HG02870 (cell line): ENCODE results near the gene PDE6D.
A peak's percentile ranks its signal among the peaks of the same experiment; 100 is the strongest.

ENCODE experiments used
- ATAC-seq: cut with Tn5 transposase; IDR thresholded peaks from one replicate; pipeline ENCODE4 v1.9.1; 2021; ENCODE audit warnings: mild to moderate bottlenecking, moderate library complexity; ENCODE audit not compliant: unreplicated experiment

The PDE6D gene

DNA sequence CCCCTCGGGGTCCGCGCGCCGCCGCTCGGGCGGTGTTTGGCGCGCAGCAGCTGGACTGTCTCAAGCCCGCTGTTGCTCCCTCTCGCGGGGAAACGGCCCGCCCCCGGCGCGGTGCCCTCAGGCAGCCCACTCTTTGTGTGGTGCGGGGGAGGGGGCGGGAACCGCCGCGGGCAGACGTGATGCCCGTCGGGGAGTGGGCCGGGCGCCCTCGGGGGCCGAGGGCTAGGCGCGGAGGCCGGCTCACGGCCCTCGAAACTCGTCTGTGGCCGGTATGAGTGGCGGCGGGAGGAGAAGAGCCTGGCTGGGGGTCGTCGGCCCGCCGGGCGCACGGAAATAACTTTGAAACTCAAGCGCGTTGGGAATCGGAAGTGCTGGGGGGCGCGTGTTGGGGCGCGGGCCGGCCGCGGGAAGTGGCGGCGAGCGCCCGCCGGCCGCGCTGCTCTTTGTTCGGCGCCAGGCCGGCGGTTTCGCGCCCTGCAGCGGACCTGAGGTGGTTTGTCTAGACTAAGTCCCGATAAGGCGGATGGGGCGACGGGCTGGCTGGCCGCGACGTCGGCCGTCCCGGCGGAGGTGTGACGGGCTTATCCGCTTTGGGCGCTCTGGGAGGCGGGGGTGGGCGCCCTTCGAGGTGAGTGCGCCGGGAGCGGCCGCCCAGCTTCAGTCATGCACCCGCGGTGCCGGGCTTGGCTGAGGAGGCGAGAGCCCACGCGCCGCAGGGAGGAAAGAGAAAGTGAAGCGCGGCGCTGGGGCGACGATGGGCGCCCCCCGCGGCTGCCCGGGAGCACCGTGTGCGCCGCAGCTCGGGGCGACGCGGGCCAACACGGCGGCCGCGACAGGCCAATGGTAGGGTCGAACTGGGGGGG, 72.1 kb downstream of the PDE6D start:
- ATAC-seq, result no peak

DNA sequence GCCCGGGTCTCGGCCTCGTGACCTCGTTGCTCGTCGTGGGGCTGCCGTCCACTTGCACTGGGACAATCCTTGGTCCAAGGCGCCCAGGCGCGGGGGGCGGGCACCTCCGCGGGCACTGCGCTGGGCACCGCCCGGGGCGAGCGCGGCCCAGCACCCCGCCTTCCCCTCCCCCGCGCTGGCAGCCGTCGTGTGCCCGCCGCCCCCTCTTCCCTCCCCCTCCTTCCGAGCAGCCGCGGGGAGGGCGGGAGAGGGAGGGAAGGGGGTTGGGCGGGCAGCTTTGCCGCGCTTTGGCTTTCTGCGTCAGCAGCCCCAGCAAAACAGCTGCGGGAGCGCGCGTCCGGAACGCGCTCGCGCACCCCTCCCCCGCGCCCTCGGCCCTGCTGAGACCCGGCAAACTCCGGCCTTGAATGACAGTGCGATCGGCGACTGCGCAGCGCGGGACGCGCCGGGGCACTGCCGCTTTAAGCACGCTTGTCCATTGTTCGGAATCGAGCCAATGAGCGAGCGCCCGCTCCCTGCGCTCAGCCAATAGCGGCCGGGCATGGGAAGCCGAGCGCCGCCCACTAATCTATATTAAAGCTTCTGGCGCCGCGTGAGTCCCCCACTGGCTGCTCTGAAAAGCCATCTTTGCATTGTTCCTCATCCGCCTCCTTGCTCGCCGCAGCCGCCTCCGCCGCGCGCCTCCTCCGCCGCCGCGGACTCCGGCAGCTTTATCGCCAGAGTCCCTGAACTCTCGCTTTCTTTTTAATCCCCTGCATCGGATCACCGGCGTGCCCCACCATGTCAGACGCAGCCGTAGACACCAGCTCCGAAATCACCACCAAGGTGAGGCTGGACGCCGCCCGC, 72.9 kb downstream of the PDE6D start, which contains the start of gene PTMA:
PTMA (plus strand) TSS at position 599 of the 846 bp plus-strand sequence; CDS start at position 781, 182 bp downstream.
- peak; percentile 53 for ATAC-seq

DNA sequence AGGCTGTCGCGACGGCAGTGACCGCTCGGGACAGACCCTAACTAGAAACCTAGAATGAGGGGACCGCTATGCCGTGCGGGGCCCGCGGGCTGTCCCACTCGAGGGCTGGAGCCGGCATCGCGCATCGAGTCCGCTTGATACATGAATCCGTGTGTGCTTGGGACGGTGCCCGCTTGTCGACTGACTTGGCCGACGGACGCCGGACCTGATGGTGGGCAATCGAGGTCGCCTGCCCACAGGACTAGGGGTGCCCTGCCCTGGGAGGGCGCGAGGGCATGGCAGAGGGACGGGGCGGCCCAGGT, 73.5 kb downstream of the PDE6D start:
- no peak for ATAC-seq

DNA sequence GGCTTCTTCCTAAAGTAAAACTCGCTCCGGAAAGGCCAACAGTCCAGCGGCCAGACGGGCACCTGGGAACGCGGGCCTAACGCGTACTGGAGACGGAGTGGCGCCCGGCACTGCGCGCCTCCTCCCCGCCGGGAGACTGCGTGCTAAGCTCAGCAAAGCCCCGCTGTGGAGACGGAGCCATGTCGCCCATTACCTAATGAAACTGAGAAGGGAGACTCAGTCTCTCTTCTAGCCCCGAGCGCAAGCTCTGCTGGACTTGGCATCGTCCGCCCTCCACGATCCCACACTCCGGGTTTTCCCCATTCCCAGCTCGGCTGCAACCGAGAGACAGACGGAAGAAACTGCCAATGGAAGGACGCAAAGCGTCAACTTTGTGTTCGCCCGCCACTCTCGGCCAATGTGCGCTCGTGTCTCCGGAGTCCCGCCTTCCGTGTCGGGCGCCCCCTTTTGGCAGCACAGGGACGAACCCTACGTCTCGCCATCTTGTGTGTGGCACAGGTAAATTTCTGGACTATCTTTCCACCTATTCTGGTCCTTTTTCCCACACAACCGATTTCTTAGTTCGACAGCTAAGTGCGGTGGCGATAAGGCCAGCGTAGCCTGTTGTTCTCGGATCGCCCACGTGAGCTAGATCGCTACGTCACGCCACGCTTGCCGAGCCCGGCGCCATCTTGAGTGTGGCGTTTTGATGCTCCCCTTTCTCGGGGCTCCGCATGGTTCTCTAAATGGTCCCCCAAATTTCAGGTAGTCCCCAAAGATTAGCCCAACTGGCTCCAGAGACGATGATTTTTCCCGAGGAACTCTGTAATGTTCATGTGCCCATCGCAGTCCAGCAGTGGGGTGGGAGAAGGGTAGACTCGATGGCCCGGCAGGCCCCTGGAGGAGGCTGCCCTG, 74.1 kb downstream of the PDE6D start:
- peak; percentile 37 for ATAC-seq

DNA sequence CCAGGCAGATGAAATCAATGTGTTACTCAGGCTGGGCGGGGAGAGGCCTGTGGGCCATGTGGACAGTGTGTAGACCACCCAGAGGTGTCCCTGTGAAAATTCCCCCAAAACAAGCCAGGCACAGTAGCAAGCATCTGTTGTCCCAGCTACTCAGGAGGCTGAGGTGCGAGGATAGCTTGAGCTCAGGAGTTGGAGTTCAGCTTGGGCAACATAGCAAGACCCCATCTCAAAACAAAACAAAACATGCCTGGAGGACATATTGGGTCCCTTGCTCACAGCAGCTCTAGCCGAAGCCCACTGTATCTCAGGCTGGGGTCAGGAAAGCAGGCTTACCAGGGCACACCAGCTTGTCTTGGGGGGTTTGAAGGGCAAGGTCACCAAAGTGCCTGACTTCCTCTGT, 77.1 kb downstream of the PDE6D start:
- no peak for ATAC-seq

DNA sequence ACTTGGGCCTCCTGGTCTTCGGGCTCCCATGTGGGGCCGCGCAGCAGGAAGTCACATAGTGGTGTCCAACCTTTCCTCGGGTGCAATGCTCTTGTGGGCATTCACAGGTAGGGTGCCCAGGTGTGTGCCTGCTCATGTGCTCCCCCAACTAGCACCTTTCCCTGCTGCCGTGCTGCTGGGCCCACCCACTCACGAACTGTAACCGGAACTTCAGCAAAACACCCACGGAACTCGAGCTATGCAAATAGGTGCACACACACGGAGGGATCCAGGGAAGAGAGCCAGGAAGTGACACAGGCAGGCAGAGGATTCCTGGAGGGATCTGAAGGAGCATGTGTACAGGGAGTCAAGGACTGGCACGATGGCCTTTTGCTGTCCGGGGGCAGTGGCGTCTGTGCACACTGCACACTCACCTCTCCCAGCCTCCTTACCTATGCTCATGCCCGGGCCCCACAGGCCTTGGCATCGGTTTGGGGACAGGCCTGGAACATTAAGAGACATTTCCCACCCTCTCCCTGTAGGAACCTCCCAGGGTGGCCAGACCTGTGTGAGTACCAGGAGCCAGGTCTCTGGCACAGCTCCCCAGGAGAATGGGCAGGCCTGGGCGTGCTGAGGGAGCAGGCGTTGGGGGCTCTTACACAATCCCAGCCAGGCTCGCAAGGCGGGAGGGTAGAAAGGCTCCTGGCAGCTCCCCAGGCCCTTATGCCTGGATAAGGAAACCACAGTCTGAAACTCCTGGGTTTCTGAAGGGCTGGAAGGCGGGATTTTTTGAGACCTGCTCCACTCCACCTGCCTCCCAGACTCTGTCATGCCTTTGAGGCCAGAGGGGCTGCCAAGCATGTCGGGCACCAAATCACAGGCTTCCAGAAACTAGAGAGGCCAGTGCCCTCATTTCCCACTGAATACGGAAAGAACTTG, 79.4 kb downstream of the PDE6D start:
- no peak for ATAC-seq

DNA sequence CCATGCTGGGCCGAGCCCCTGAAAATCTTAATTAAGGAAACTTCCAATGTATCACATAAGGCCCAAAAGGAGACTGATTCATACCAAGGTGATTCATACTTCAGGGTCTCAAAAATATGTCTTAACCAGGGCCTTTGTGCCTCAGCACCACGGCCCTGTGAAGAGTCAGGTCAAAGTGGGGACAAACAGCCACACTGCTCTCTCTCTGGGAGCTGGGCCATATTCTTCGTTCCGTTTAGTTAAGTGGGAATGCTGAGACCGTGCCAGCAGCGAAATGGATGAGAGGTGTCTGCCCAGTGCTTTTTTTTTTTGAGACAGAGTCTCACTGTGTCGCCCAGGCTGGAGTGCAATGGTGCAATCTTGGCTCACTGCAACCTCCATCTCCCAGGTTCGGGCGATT, 82.1 kb downstream of the PDE6D start:
- no peak for ATAC-seq

DNA sequence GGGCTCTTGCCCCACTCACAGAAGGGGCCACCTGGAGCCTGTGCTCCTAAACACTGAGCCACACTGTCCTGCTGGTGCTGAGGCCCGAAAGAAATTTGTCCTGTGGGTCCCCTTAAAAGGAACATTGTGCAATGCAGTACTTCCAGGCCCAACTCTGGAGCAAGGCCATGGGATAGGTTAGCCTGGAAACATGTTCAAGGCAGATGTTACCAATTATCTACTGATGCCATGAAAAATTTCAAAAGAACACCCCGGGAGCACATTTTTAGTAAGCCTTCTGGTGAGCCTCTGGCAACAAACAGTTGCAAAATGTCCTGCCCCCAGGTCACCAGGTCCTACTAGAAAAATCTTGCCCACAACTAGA, 85.1 kb downstream of the PDE6D start:
- ATAC-seq, result no peak

DNA sequence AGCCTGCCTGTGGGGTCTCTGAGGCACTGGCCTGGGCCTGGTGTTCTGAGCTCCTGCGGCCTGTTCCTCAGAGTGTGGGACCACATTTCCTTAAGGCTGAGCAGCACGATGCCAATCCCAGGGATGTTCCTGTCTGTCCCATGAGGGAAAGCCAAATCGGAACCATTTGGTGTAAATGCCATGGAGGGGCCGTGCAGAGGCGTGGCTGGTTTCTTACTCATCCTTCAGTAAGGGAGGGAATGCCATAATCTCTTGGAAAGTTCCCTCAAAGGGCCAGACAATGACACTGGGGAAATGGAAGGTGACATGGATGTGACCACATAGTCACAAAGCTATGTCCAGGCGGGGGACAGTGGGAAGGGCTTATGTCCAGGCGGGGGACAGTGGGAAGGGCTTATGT, 87.1 kb downstream of the PDE6D start:
- no peak for ATAC-seq

DNA sequence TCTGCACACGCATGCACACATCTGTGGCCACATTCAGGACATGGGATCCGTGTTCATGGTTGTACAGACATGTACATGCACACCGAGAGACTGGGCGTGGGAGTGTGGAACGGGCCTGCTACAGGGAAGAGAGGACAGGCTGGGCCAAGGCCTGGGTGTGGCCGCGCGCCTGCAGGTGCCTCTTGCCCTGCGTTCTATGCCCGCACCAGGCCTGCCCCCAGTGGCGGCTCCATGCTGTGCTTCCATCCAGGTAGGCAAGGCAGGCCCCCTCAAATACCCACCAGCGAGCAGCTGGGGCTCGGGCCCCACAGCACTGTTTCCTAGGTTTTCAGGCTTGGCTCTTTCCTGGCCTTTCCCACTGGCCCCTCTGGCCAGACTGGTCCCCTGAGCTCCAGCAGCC, 88.2 kb downstream of the PDE6D start:
- ATAC-seq, result no peak

DNA sequence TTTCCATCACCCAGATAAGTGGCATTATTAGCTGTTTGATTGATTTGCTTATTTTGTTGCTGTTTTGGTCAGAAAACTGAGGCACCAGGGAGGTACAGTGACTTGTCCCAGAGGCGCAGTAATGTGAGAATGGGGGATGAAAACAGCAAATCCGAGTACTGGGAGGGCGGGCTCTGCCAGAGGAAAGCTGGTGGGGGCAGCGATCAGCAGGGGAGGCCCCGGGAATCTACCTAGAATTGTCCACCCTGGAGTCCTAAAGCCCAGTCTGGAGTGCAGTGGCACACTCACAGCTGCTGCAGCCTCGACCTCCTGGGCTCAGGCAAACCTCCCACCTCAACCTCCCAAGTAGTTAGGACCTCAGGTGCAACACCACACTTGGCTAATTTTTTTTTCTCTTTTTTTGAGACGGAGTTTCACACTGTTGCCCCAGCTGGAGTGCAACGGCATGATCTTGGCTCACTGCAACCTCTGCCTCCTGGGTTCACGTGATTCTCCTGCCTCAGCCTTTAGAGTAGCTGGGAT, 89.8 kb downstream of the PDE6D start:
- ATAC-seq, result no peak

DNA sequence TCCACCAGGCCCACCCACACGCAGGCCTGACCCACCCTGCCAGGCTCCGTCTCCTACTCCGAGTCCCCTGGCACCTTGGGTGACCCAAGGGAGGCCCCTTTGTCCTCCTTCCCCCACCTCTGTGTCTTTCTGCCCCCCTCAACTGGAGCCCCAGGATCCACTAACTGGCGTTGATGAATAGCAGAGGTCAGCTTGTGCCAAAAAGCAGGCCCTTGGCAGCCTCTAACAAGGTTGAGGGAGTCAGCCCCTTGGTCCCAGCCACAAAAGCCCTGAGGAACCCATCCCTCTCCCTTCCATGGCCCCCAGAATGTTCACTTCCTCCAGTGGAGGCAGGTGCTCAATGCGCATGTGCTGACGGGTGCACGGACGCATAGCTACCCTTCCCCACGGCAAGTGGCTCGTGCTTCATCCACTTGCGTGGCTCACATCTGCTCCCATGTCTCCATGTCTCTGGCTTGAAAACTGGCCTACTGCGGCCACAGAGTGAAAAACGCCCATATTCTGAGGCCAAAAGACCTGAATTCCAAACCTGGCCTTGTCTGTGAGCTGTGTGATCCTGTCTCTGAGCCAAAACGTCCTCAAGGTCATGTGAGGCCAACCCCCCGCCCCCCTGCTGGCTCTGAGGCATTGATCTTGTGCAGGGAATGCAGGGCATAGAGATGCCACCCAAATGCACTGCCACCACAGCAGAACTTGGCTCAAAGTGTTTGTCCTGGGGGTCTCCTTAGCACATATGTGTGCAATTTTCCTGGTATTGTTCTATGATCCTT, 91.8 kb downstream of the PDE6D start:
- no peak for ATAC-seq

DNA sequence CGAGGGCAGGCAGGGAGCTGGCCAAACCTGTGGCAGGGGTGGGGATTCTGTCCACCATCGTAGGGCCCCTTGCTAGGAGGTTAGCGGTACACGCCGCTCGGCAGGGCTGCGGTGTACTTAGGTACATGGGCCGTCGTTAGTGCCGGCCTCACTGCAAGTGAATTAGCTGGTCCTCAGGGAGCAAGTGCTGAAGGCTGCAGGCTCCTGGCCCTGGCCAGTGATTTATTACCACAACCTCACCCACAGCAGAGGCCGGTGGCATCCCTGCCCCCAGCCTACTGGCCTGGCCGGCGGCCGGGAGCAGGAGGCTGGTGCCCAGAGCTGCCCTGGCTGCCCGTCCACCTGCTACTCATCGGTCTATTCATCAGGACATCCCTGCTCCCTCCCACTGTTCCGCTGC, 92.4 kb downstream of the PDE6D start:
- no peak for ATAC-seq

DNA sequence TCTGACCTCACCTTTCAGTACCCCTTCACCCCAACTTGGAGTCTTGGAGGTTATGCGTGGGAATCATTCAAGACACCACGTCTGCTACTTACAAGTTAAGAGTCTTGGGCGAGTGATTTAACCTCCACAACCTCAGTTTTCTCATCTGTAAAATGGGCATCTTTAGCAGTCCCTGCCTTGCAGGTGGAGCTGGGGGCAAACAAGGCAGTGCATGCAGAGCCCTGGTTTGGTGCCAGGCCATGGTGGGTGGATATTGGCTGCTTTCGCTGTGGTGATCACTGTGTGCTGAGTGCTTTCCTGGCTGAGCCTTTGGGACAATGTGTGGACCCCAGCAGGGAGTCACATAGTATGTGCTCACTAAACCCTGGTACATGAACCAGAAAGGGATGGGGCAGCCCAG, 93.1 kb downstream of the PDE6D start:
- ATAC-seq, result no peak

DNA sequence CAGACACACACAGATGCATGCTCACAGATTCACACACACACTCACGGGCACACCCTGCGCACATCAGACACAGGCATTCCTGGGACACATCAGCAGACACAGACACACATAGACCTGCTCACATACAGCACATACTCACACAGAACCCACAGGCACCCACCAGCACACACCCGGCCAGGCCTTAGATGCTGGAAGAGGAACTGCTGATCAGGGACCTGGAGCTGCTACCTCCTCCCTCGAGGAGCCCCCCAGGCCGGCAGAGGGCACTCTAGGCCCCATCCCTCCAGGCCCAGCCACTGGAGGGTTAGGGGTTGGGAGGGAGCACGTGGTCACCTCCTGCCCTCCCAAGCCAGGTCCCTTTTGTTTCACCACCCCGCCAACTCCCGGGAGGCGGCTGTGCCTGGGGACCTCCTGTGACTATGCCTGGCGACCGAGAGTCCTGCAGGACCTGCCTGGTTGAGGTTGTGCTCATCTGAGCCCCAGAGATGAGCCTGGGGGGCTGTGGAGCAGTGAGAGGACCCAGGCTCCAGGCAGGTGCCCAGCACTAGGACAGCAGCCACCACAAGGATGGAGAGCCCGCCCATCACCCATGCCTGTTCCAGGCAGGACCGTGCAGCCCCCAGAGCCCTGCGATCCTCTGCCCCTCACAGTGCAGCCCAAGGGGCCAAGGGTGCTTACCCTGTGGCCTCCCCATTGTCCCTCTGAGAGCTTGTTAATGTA, 93.8 kb downstream of the PDE6D start:
- ATAC-seq, result peak; percentile 72

DNA sequence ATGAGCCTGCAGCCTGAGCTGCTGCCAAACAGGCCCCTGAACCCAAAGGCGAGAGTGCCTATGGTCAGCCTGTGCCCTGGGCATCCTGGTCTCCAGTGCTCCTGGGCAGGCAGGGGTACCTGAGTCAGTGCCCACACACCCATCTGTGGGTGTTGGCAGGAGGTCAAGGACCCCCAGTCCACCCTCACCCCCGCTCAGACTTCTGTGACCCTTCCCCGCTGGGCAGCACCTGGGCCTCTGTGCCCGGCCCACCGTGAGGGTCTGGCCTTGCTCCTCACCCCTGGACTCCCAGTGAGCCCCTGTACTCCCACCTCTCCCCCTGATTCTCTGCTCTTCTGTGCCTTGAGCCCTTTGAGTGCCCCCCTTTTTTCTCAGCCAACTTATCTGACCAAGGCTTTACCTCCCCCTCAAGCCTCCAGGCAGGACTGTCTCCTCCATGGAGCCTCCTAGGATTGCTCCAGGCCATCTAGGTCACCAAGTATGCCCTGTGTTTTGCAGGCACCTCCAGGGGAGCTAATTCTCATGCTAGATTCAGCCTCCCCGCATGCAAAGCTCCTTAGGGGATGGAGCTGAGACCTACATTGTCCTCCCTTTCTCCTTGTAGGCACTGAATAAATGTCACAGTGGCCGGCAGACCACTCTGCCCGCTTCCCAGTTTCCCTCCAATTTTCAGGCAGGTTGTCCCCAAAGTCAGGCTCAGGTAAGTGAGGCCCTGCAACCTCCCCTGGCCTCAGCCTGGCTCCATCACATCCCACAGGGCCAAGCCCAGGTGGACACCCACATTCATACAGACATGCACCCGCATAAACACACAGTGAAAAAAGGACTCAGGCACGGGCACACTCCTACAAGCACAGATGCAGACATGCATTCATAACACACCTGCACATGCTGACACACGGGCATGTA, 94.6 kb downstream of the PDE6D start:
- no peak for ATAC-seq

DNA sequence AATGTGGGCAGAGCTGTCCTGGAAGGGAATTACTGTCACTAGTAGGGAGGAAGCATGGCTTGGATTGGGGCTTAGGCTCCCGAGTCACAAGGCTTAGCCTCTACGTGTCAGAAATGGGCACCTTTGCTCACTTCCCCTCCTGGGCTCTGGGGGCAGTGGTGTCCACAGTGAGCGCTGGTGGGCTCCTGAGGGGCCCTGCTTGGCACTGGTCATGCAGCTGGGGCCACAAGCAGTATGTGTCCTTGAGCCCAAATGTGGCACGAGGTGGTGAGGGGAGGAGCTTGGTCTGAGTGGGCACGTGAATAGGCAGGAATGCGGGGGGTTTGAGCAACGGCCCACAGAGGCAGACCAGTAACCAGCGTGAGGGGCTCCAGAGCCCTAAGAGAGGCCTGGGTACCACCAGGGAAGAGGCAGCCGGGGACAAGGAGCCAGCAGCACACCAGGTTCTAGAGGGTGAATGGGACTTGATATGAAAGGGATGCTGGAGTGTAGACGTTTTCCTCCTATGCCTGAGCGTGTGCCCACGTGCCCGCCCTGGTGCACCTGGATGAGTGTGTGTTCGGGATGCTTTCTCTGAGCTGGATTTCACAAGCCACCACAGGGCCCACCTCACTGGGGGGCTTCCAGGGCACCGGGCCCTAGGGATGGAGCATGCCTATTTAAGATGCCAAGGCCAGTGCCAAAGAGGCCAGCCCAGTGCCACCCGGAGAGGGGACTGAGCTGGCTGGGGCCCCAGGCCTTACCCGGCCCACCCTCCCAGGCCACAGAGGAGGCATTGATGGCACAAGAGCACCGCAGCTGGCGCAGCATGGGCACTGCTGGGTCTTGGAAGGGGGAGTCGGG, 95.5 kb downstream of the PDE6D start:
- no peak for ATAC-seq
